ENCODE results near the gene TNFRSF21. TPM values are rescaled to one million over a fixed set of nuclear protein-coding genes. Genes with fewer than 3 reads are reported as not detected.

TNFRSF21 gene
- total and polyA plus RNA-seq, 2 experiments from 2014 or later, result 16.8 to 19.0 TPM

DNA sequence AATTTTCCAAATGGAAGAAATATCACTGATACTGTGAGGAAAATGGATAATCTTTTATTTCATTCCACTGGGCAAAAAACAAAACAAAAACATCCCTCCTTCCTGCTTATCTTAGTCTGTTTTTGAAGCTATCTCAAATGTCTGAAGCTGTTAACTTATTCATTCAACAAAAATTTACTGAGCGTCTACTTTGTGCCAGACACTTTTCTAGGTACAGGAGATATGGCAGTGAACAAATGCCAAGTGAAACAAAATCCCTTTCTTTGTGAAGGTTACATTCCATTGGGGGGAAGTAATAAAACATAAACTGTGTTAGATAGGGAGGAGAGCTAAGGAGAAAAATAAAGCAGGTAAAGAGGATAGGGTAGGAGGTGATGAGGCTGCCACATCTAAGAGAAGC, 47.5 kb downstream of the TNFRSF21 start:
- DNase-seq (ENCODE audit: low read depth in 1 of 2, low spot score in 1 of 2), result no peak
- H3K27me3 ChIP-seq, result no peaks in the 10 kb centered on the region
- no peaks in the 10 kb centered on the region for H3K9me3 ChIP-seq (ENCODE audit: low read depth)
- TF ChIP-seq, protein P1, sequence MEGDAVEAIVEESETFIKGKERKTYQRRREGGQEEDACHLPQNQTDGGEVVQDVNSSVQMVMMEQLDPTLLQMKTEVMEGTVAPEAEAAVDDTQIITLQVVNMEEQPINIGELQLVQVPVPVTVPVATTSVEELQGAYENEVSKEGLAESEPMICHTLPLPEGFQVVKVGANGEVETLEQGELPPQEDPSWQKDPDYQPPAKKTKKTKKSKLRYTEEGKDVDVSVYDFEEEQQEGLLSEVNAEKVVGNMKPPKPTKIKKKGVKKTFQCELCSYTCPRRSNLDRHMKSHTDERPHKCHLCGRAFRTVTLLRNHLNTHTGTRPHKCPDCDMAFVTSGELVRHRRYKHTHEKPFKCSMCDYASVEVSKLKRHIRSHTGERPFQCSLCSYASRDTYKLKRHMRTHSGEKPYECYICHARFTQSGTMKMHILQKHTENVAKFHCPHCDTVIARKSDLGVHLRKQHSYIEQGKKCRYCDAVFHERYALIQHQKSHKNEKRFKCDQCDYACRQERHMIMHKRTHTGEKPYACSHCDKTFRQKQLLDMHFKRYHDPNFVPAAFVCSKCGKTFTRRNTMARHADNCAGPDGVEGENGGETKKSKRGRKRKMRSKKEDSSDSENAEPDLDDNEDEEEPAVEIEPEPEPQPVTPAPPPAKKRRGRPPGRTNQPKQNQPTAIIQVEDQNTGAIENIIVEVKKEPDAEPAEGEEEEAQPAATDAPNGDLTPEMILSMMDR (IDR thresholded peaks at IDR 0.05; ENCODE audit: low read depth, low read length), result no peak
- no peaks in the 10 kb centered on the region for H3K4me1 ChIP-seq (ENCODE audit: low read depth)
- H3K36me3 ChIP-seq, result no peaks in the 10 kb centered on the region
- no peak overlapping the region for H3K27ac ChIP-seq
- no peak overlapping the region for H3K4me3 ChIP-seq

DNA sequence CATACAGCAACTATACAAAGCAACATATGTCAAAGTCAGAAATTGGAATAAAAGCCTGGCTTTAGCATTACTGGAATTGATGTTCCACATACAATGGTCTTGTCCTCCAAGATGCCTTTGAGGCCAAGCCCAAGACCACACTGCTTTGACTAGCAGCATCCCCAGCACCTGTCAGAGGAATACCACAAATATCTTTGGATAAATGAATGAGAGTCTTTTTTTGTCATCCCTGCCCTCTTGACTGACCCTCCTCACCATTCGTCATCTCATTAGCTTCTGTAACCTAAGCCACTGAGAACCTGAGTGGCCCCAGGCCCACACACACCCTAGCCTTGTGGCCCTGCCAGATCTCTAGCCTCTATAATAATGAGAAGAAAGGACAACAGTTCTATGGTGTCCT, 48.5 kb downstream of the TNFRSF21 start:
- H3K27me3 ChIP-seq, result no peaks in the 10 kb centered on the region
- H3K36me3 ChIP-seq, result no peaks in the 10 kb centered on the region
- no peak overlapping the region for H3K4me3 ChIP-seq
- H3K27ac ChIP-seq, result no peak overlapping the region
- no peaks in the 10 kb centered on the region for H3K4me1 ChIP-seq (ENCODE audit: low read depth)
- no peaks in the 10 kb centered on the region for H3K9me3 ChIP-seq (ENCODE audit: low read depth)
- TF ChIP-seq, protein P1 (IDR thresholded peaks at IDR 0.05; ENCODE audit: low read depth, low read length), result no peak
- no peak for DNase-seq (ENCODE audit: low read depth in 1 of 2, low spot score in 1 of 2)

DNA sequence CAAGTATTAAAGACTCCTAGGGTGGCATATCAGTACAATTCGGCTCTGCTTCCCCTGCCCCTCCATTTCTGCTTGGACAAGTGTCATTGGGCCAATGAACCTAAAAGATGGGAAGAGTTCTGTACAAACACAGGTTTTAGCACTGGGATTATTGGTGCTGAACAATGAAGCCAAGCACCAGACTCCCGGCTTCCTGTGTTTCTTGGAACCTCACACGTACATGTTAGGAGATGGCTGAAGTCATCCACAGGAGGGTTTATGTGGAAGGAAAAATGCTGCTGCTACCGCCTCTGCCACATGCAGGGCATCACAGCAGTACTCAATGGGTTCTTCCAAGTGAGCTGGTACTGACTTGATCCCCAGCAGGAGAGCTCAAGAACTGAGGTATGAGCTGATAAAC, 49.7 kb downstream of the TNFRSF21 start:
- Histone ChIP-seq H3K36me3 (no peaks in the 10 kb centered on the region), H3K9me3 (ENCODE audit: low read depth) (no peaks in the 10 kb centered on the region), H3K4me3 (no peak overlapping the region), H3K4me1 (ENCODE audit: low read depth) (no peaks in the 10 kb centered on the region), H3K27me3 (no peaks in the 10 kb centered on the region), H3K27ac (no peak overlapping the region)
- TF ChIP-seq, protein P1 (IDR thresholded peaks at IDR 0.05; ENCODE audit: low read depth, low read length), result no peak
- DNase-seq (ENCODE audit: low read depth in 1 of 2, low spot score in 1 of 2), result no peak

DNA sequence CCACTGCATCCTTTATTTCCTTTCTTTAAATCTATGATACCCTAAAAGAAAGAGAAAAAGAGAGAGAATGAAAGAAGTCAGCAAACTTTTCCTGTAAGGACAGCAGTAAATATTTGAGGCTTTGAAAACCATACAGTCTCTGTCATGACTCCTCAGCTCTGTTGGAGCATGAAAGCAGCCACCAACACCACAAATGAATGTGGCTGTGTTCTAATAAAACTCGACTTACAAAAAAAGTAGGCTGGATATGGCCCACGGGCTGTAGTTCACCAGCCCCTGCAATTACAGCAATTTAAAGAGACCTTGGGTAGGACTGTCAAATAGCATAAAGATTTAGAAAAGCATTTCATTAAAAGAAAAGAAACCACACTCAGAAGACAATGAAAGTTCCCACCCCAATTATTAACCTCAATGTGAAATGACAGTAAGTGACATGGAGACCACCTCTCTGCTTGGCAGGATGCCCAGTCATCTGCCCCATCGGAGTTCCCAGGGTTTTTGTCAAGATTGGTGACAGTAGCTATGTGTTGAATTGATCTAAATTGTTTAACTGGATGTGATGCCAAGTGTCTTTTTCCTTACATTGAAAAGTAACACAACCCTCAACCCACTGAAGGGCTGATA, 50.9 kb downstream of the TNFRSF21 start:
- TF ChIP-seq, protein P1 (IDR thresholded peaks at IDR 0.05; ENCODE audit: low read depth, low read length), result no peak
- no peaks in the 10 kb centered on the region for H3K9me3 ChIP-seq (ENCODE audit: low read depth)
- no peak overlapping the region for H3K27ac ChIP-seq
- H3K36me3 ChIP-seq, result no peaks in the 10 kb centered on the region
- H3K4me3 ChIP-seq, result no peak overlapping the region
- H3K4me1 ChIP-seq (ENCODE audit: low read depth), result no peaks in the 10 kb centered on the region
- DNase-seq (ENCODE audit: low read depth in 1 of 2, low spot score in 1 of 2), result no peak
- no peaks in the 10 kb centered on the region for H3K27me3 ChIP-seq

DNA sequence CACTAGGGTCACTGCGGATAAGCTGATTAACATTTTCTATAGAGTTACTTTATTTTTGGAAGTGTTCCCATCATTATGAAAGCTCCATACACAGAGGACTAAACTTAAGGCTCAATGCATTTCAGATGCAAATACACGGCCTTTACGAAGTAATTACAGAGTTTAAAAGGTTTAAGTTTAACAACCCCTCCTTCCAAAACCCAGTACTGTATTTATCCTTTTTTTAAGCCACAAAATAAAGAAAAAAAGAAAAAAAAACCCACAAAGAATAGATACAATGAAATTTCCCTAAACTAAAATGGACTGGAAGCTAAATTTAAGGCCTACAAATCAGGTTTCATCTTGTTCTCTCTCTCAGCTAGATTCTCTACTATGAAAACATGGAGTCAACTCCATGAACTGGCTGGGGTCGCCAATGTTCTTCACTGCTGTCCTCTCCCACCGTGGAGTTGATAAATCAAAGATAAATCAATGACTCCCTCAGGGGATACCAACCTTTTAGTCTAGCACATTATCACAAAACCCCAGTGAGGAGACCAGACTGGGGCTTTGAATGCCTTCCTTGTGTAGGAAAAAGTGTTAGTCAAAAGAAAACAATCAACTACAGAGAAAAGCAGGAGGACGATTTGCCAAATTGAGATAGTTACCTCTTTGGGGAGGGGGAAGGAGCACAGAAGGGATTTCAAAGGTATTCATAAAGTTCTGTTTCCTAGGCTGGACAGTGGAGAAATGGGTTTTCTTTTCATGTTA, 52.5 kb downstream of the TNFRSF21 start:
- TF ChIP-seq, protein P1 (IDR thresholded peaks at IDR 0.05; ENCODE audit: low read depth, low read length), result no peak
- H3K4me1 ChIP-seq (ENCODE audit: low read depth), result no peaks in the 10 kb centered on the region
- H3K9me3 ChIP-seq (ENCODE audit: low read depth), result no peaks in the 10 kb centered on the region
- no peak for DNase-seq (ENCODE audit: low read depth in 1 of 2, low spot score in 1 of 2)
- H3K27ac ChIP-seq, result no peak overlapping the region
- H3K36me3 ChIP-seq, result no peaks in the 10 kb centered on the region
- no peaks in the 10 kb centered on the region for H3K27me3 ChIP-seq
- H3K4me3 ChIP-seq, result no peak overlapping the region
